ENCODE measurements around the gene UST. TPM values are rescaled to one million over a fixed set of nuclear protein-coding genes. Genes with fewer than 3 reads are reported as not detected.
"Not testable (repeated sequence)": the region's sequence is repeated elsewhere in the genome, so short reads cannot be mapped to it uniquely, and the experiment has no call there.

The UST gene
- total RNA-seq, 1 donor from 2014 or later: 4.4 TPM

- ATAC-seq (no peak), DNase-seq (ENCODE audit: missing footprints) (no peak)
- intact Hi-C loops (cut with DNase I): no loop called here
These were observed 222.2 kb downstream of the UST start for GRCh38 chr6:148968771-148969602.

GRCh38 chr6:148969603-148970061, 222.8 kb downstream of the UST start:
- peak; percentile 75 for DNase-seq (ENCODE audit: missing footprints)
- ATAC-seq: peak; percentile 78
- intact Hi-C loops (cut with DNase I): loop anchor here (5.0 kb wide), 1 partner anchor 392 kb away; no protein-coding TSS in a partner anchor

GRCh38 chr6:148971031-148971927, 224.4 kb downstream of the UST start:
- intact Hi-C loops (cut with DNase I): loop anchor here (5.0 kb wide), 1 partner anchor 394 kb away; no protein-coding TSS in a partner anchor
- no peak for DNase-seq (ENCODE audit: missing footprints)

GRCh38 chr6:148972481-148972880, 225.7 kb downstream of the UST start:
- ATAC-seq (no peak), DNase-seq (ENCODE audit: missing footprints) (no peak)
- intact Hi-C loops (cut with DNase I): loop anchor here (5.0 kb wide), 1 partner anchor 395 kb away; no protein-coding TSS in a partner anchor

More at GRCh38 chr6:148971031-148971927, 224.4 kb downstream of the UST start:
- ATAC-seq: no peak

- intact Hi-C loops (cut with DNase I): loop anchor here (5.0 kb wide), 1 partner anchor 396 kb away; no protein-coding TSS in a partner anchor
These were observed 226.8 kb downstream of the UST start for GRCh38 chr6:148973538-148974208.

GRCh38 chr6:148974351-148974750, 227.5 kb downstream of the UST start:
- DNase-seq (ENCODE audit: missing footprints) (no peak), ATAC-seq (no peak)
- intact Hi-C loops (cut with DNase I): loop anchor here (5.0 kb wide), 1 partner anchor 397 kb away; no protein-coding TSS in a partner anchor

More at GRCh38 chr6:148973538-148974208, 226.8 kb downstream of the UST start:
- DNase-seq (ENCODE audit: missing footprints): no peak
- ATAC-seq: no peak

- ATAC-seq; DNase-seq (ENCODE audit: missing footprints); intact Hi-C loops (cut with DNase I): not testable (repeated sequence)
These were observed 231.5 kb downstream of the UST start for GRCh38 chr6:148978298-148978697.

GRCh38 chr6:148979014-148979901, 232.4 kb downstream of the UST start:
- no peak for ATAC-seq
- DNase-seq (ENCODE audit: missing footprints): no peak
- intact Hi-C loops (cut with DNase I): no loop called here

- intact Hi-C loops (cut with DNase I): no loop called here
- DNase-seq (ENCODE audit: missing footprints) (no peak), ATAC-seq (no peak)
These were observed 233.4 kb downstream of the UST start for GRCh38 chr6:148980234-148980633.

- DNase-seq (ENCODE audit: missing footprints) (no peak), ATAC-seq (no peak)
- intact Hi-C loops (cut with DNase I): no loop called here
These were observed 234.7 kb downstream of the UST start for GRCh38 chr6:148981515-148981914.

GRCh38 chr6:148983101-148983761, 236.4 kb downstream of the UST start:
- ATAC-seq: no peak
- intact Hi-C loops (cut with DNase I): no loop called here
- no peak for DNase-seq (ENCODE audit: missing footprints)

GRCh38 chr6:148983966-148984365, 237.1 kb downstream of the UST start:
- intact Hi-C loops (cut with DNase I): no loop called here
- DNase-seq (ENCODE audit: missing footprints): no peak
- ATAC-seq: no peak

GRCh38 chr6:148984531-148985056, 237.8 kb downstream of the UST start:
- DNase-seq (ENCODE audit: missing footprints): no peak
- intact Hi-C loops (cut with DNase I): no loop called here
- no peak for ATAC-seq

- no peak for DNase-seq (ENCODE audit: missing footprints)
- intact Hi-C loops (cut with DNase I): no loop called here
- ATAC-seq: no peak
These were observed 238.7 kb downstream of the UST start for GRCh38 chr6:148985499-148985898.

- ATAC-seq: no peak
- no peak for DNase-seq (ENCODE audit: missing footprints)
- intact Hi-C loops (cut with DNase I): no loop called here
These were observed 239.8 kb downstream of the UST start for GRCh38 chr6:148986608-148987007.

- DNase-seq (ENCODE audit: missing footprints) (no peak), ATAC-seq (no peak)
- intact Hi-C loops (cut with DNase I): no loop called here
These were observed 241.2 kb downstream of the UST start for GRCh38 chr6:148987982-148988381.

- no peak for DNase-seq (ENCODE audit: missing footprints)
These were observed 242.8 kb downstream of the UST start for GRCh38 chr6:148989585-148989984.

More at GRCh38 chr6:148989585-148989984, 242.8 kb downstream of the UST start:
- intact Hi-C loops (cut with DNase I): no loop called here
- no peak for ATAC-seq
